HEK293T (cell line): ENCODE data around the gene S1PR4.

Experiments used
- CTCF ChIA-PET: fragments of 350-600 bp; formaldehyde crosslinking; extraction: SDS; loops from one replicate; lab custom pipeline; 2021; ENCODE audit warnings: antibody characterized with exemption, inconsistent platforms; lab: Yijun Ruan, JAX
- POLR2A ChIA-PET: fragments of 350-600 bp; formaldehyde crosslinking; extraction: SDS; loops from one replicate; lab custom pipeline; 2020; ENCODE audit warnings: antibody characterized with exemption, inconsistent platforms; lab: Yijun Ruan, JAX
- DNase-seq: peaks from one replicate; pipeline ENCODE4 v3.0.0; 2012; ENCODE audit warnings: mixed read lengths; ENCODE audit errors: extremely low spot score
- ARNT ChIP-seq: fragments of 450-650 bp; IDR thresholded peaks from 2 replicates; pipeline ENCODE4 v1.6.1; 2017; ENCODE audit warnings: mild to moderate bottlenecking
- BHLHE40 ChIP-seq: fragments of 450-650 bp; IDR thresholded peaks from 2 replicates; pipeline ENCODE4 v1.6.1; 2016; ENCODE audit warnings: mild to moderate bottlenecking, moderate library complexity, borderline replicate concordance
- CTBP1 ChIP-seq: fragments of 450-650 bp; IDR thresholded peaks from 2 replicates; pipeline ENCODE4 v1.6.1; 2016; ENCODE audit warnings: borderline replicate concordance
- ELF4 ChIP-seq: fragments of 450-650 bp; IDR thresholded peaks from 2 replicates; pipeline ENCODE4 v1.6.1; 2017; ENCODE audit warnings: antibody characterized with exemption
- FOXA1 ChIP-seq: fragments of 450-650 bp; IDR thresholded peaks from 2 replicates; pipeline ENCODE4 v1.6.1; 2016; ENCODE audit warnings: mild to moderate bottlenecking
- FOXK2 ChIP-seq: fragments of 450-650 bp; IDR thresholded peaks from 2 replicates; pipeline ENCODE4 v1.6.1; 2016; ENCODE audit warnings: mild to moderate bottlenecking
- FOXM1 ChIP-seq: fragments of 450-650 bp; IDR thresholded peaks from 2 replicates; pipeline ENCODE4 v1.6.1; 2017; ENCODE audit warnings: mild to moderate bottlenecking, borderline replicate concordance
- HDGF ChIP-seq: fragments of 450-650 bp; IDR thresholded peaks from 2 replicates; pipeline ENCODE4 v1.6.1; 2017; ENCODE audit warnings: antibody characterized with exemption, borderline replicate concordance
- L3MBTL2 ChIP-seq: fragments of 450-650 bp; conservative IDR thresholded peaks from 2 replicates; pipeline ENCODE4 v1.6.1; 2016; ENCODE audit warnings: mild to moderate bottlenecking
- LEF1 ChIP-seq: fragments of 450-650 bp; IDR thresholded peaks from 2 replicates; pipeline ENCODE4 v1.6.1; 2017; ENCODE audit warnings: mild to moderate bottlenecking, borderline replicate concordance
- NFRKB ChIP-seq: fragments of 450-650 bp; IDR thresholded peaks from 2 replicates; pipeline ENCODE4 v1.6.1; 2016; ENCODE audit warnings: mild to moderate bottlenecking, moderate library complexity
- PKNOX1 ChIP-seq: fragments of 450-650 bp; IDR thresholded peaks from 2 replicates; pipeline ENCODE4 v1.6.1; 2016
- SP1 ChIP-seq: fragments of 450-650 bp; IDR thresholded peaks from 2 replicates; pipeline ENCODE4 v1.6.1; 2017
- SUZ12 ChIP-seq: fragments of 450-650 bp; IDR thresholded peaks from 2 replicates; pipeline ENCODE4 v1.6.1; 2016; ENCODE audit warnings: mild to moderate bottlenecking
- TARDBP ChIP-seq: fragments of 450-650 bp; IDR thresholded peaks from 2 replicates; pipeline ENCODE4 v1.6.1; 2016
- ZNF384 ChIP-seq: fragments of 450-650 bp; IDR thresholded peaks from 2 replicates; pipeline ENCODE4 v1.6.1; 2016

S1PR4 gene

GRCh38 chr19:3154957-3155736, 23.4 kb upstream of the S1PR4 start:
- POLR2A ChIA-PET: no interaction called here
- CTCF ChIA-PET: no interaction called here
- TF ChIP-seq FOXM1 (no peak), FOXA1 (no peak), LEF1 (no peak), SUZ12 (no peak), CTBP1 (no peak)
- DNase-seq: no peak

- ChIA-PET POLR2A (no interaction called here), CTCF (interaction anchor here (0.6 kb wide), 1 partner anchor 13 kb away, joined by 3 read pairs; no protein-coding TSS in a partner anchor)
- no peak for TF ChIP-seq ARNT
- TF ChIP-seq L3MBTL2: no peak
- no peak for TF ChIP-seq HDGF
- no peak for TF ChIP-seq FOXK2
- no peak for DNase-seq
Observed at GRCh38 chr19:3157096-3157845, 21.3 kb upstream of the S1PR4 start.

- POLR2A ChIA-PET: no interaction called here
- no peak for DNase-seq
- CTCF ChIA-PET: no interaction called here
- no peak for TF ChIP-seq PKNOX1
- no peak for TF ChIP-seq NFRKB
- no peak for TF ChIP-seq BHLHE40
- no peak for TF ChIP-seq SP1
- no peak for TF ChIP-seq TARDBP
- TF ChIP-seq ELF4: no peak
- no peak for TF ChIP-seq ARNT
- TF ChIP-seq ZNF384: no peak
- TF ChIP-seq FOXM1: no peak
- no peak for TF ChIP-seq FOXA1
- no peak for TF ChIP-seq LEF1
Observed at GRCh38 chr19:3159565-3159964, 19.0 kb upstream of the S1PR4 start.

- ChIA-PET CTCF (no interaction called here), POLR2A (no interaction called here)
- DNase-seq: no peak
- TF ChIP-seq LEF1 (no peak), BHLHE40 (no peak), NFRKB (no peak), FOXA1 (no peak), ARNT (no peak), CTBP1 (no peak), FOXK2 (no peak), TARDBP (no peak), ELF4 (no peak), PKNOX1 (no peak), SUZ12 (no peak), FOXM1 (no peak)
Observed at GRCh38 chr19:3160219-3160618, 18.4 kb upstream of the S1PR4 start.

- CTCF ChIA-PET: interaction anchor here (0.6 to 1.6 kb wide), 3 partner anchors 32 to 202 kb away, joined by 3 to 4 read pairs (median 3); no protein-coding TSS in a partner anchor
- POLR2A ChIA-PET: interaction anchor here (1.1 kb wide), 1 partner anchor 211 kb away, joined by 4 read pairs; no protein-coding TSS in a partner anchor
- TF ChIP-seq CTBP1: no peak
- TF ChIP-seq L3MBTL2: no peak
- no peak for TF ChIP-seq BHLHE40
- TF ChIP-seq FOXM1: no peak
- TF ChIP-seq SUZ12: no peak
- no peak for TF ChIP-seq SP1
- TF ChIP-seq TARDBP: no peak
- no peak for TF ChIP-seq NFRKB
- no peak for TF ChIP-seq FOXA1
- TF ChIP-seq HDGF: no peak
- no peak for TF ChIP-seq FOXK2
- no peak for TF ChIP-seq PKNOX1
- no peak for TF ChIP-seq LEF1
- no peak for TF ChIP-seq ZNF384
- TF ChIP-seq ELF4: no peak
- no peak for DNase-seq
Observed at GRCh38 chr19:3161453-3161852, 17.1 kb upstream of the S1PR4 start.

- ChIA-PET CTCF (interaction anchor here (1.6 kb wide), 1 partner anchor 33 kb away, joined by 4 read pairs; no protein-coding TSS in a partner anchor), POLR2A (no interaction called here)
- TF ChIP-seq FOXA1 (no peak), ARNT (no peak), FOXK2 (no peak), ELF4 (no peak), L3MBTL2 (no peak), TARDBP (no peak), SUZ12 (no peak), BHLHE40 (no peak), SP1 (no peak), FOXM1 (no peak), PKNOX1 (no peak), NFRKB (no peak), HDGF (no peak), CTBP1 (no peak), LEF1 (no peak), ZNF384 (no peak)
- no peak for DNase-seq
Observed at GRCh38 chr19:3162418-3163229, 15.9 kb upstream of the S1PR4 start.
